GM18873 (cell line): ENCODE measurements around the gene CHRNA7.
"Not testable (repeated sequence)": the region's sequence is repeated elsewhere in the genome, so short reads cannot be mapped to it uniquely, and the experiment has no call there.

Source experiments
- ATAC-seq: cut with Tn5 transposase; IDR thresholded peaks from one replicate; pipeline ENCODE4 v1.9.1; 2021; ENCODE audit warnings: mild to moderate bottlenecking, moderate library complexity, moderate number of reproducible peaks; ENCODE audit not compliant: unreplicated experiment, low FRiP score

Gene CHRNA7

DNA sequence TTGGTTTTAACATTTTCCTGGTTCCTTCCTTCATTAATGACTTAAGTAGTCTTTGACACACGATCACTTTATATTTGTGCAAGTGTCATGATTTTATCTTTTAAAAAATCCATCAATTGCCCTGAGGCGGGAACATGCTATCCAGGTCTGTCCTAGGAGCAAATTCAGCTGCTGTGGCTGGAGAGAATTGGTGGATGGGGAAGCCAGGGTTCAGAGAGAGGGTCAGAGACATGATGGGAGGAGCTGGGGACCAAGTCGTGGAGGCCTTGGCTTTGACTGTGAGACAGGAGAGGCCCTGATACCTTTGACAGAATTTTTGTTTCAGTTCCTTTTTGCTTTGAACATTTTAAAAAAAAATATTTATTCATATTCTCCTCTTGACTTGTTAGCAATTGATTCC is 89.0 kb downstream of the CHRNA7 start:
- ATAC-seq: no peak

DNA sequence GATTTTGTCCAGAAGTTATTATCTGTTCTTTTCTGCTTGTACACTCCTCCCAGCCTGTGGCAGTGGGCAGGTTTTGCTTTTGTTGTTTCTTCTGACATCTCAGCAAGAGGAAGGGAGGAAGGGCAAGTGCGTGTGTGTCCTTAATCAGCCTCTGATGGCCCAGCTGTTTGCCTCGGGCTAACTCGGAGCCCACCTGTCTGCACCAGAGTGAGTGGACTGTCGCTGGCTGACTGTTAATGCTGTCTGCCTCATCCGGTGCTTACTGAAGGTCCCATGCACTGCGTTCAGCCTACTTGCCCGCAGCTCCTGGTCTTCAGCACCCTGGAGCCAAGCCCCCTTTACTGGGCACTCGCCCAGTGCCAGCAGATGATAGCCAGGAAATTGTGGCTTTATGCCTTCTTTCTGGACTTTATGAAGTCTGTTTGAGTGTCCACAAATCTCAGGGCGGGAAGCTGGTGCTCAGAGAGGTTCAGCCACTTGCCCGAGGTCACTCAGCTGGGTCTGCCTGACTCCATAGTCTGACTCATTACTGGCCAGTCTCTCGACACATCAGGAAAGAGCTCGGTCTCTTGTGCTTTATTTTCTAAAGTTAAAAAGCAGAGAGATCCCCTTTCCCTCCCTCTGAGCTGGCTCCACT is 89.5 kb downstream of the CHRNA7 start:
- ATAC-seq: no peak

DNA sequence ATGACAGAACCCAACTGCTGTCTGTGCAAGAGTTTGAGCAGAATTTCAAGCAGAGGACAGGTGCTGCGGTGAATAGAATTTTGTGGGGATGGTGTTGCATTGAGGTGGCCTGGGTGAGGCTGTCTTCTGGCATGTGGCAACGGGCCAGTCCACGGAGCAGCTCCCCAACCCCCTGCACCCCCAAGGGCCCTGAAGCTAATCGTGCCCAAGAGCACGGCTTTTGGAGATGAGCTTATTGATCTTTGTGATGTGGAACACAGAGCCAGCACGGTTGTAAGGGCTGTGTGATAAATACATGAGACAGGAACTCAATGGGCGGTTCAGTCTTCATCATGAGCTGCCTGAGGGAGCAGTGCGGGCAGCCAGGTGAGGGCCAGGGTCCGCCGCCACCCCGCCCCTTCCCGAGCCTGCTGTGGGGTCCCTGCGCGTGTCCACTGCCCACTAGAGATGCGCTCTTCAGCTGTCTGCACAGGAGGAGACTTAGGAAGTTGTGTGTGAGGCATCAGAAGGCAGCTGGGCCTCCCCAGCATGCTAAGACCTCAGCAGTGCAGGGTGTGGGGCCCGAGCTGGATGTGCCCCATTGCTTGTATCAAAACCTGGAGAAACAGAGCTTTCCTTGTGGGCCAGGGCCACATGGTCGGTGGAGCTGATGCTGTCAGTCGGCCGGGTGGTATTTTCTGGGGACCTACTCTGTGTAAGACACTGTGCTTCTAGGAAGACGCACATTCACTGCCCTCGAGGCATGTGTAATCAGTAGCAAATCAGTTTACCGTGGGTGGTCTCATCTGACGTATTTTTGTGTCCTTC is 90.5 kb downstream of the CHRNA7 start:
- ATAC-seq: no peak

DNA sequence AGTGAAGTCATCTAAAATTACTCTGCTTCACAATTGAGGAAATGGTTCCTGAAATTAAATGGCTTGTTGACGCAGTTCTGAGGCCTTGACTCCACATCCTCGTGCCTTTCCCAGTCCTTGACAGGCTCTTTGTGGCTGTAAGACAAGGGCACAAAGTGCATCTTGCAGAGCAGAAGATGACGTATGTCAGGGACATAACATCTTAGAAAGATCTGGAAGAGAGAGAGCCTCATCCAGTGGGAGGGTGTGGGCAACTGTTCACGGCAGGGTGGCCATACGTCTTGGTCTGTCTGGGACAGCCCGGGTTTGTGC is 91.0 kb downstream of the CHRNA7 start:
- no peak for ATAC-seq

DNA sequence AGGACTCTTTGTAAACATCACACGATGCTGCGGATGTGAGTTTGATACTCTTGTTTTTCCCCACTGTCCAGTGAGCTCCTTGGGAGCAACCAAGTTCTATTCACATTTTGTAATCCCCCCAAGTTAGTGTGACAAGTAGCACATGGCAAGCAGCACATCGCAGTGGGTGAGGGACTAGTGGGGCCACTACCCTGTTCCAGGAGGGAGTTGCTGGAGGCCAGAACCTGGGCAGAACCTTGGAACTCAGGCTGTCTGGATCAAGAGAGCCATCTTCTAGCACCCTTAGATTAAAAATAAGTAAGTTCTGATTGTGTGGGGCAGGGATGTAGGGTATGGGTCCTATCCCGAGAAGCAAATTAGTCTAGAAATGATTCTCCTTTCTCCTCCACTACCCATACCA is 91.7 kb downstream of the CHRNA7 start:
- ATAC-seq: no peak

DNA sequence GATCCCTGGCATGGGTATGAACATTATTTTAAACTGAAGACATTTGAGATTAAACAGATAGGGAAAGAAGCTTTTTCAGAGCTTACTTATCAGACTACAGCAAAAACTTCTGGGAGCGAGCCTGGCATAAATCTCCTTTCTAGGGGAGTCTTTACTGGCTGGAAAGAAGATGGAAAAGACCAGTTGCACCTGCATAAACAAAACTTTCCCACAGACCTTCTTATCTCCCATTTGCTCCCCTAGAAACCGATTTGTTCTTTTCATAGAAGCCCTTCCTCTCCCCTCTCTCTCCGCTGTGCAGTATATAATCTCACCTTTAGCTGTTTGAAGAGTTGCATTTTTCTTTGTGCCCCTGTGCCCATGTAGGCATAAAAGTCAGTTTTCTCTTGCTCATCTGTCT is 93.2 kb downstream of the CHRNA7 start:
- ATAC-seq: no peak

DNA sequence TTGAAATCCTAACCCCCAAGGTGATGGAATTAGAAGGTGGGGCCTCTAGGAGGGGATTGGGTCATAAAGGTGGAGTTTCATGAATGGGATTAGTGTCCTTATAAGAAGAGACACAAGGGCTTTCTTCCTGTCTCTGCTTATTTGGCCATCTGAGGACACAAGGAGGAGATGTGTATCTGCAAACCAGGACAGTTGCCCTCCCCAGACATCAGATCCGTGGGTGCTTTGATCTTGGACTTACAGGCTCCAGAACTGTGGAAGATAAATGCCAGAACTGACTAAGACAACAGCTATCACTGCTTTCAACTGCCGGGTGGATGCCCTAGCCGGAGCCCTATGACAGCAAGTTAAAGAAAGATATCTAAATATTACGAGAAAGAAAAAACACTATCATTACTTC is 94.4 kb downstream of the CHRNA7 start:
- no peak for ATAC-seq

DNA sequence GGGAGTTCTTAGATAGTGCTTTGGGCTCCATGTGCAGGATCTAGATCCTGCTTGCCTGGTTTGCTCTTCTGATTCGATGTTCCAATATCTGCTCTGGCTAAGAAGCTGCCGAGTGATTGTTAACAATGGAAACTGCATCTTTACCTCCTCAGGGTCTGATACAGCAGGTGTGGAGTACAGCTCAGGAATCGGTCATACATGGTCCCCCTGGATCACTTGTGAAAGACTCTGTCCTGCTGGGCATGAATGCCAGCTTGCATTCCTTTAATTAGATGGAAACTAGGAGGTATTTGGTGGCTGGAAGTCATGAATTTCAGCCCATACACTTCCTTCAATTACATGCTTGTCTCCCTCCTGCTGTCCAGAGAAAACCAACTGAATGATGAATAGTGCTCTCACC is 95.3 kb downstream of the CHRNA7 start:
- no peak for ATAC-seq

DNA sequence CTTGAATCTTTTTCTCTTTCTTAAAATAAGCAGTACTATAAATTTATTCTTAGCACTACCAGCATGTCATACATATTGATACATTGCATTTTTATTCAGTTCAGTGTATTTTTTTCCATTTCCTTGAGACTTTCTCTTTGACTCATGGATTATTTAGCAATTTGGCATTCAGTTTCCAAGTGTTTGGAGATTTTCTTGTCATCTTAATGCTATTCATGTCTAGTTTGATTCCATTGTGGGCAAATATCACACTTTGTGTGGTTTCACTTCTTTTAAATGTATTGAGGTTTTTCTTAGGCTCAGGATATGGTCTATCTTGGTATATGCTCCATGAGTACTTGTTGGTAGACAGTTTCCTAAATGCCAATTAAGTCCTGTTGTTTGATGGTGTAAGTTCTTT is 99.5 kb downstream of the CHRNA7 start:
- ATAC-seq: no peak

DNA sequence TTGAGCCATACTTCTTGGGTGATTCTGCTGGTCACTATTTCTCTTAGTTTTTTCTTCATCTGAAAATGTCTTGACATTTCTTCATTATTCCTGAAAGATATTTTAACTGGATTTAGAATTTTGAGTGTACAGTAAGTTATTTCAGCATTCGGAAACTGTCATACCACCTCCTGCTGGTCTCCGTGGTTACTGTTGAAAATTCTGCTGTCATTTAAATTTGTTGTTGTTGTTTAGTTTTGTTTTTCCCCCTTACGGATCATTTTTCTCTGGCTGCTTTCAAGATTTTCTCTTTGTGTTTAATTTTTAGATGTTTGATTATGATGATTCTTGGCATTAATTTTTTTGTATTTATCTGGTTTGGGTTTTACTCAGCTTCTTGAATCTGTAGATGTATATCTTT is 100.5 kb downstream of the CHRNA7 start:
- no peak for ATAC-seq

DNA sequence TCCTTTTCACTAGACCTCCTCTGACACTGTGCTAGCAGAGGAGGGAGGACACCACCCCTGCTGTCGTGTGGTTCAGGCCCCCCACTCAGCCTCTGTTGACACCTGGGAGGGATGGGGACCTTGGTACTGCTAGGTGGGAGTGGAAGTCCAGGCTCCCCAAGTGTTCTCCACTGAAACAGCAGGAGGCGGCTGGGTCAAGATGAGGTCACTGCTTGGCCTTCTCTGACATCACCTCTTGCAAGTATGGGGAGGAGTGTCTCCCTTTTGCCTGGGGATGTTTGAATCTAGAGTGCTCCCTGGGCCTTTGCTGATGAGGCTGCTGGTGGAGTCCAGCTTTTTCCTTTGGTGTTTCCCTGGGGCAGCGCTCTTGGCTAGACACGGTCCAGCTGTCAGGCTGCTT is 101.5 kb downstream of the CHRNA7 start:
- ATAC-seq: no peak

DNA sequence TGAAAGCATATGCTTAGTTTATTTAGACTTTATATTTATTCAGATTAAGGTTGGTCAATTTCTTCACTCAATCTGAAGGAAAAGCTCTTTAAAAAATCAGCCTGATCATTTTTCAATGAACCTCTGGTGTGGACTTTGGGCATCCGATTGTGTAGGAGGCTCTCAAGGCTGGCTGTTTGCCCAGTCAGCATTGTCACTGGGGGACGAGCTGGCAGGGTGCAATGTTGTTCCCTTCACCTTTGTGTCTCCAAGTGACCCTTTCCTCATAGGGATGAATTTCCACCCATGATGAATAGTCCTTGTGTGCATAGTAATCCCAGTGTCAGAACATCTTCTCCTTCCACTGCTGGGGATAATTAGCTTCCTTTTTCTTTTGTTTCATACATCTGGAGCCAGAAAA is 102.5 kb downstream of the CHRNA7 start:
- no peak for ATAC-seq

DNA sequence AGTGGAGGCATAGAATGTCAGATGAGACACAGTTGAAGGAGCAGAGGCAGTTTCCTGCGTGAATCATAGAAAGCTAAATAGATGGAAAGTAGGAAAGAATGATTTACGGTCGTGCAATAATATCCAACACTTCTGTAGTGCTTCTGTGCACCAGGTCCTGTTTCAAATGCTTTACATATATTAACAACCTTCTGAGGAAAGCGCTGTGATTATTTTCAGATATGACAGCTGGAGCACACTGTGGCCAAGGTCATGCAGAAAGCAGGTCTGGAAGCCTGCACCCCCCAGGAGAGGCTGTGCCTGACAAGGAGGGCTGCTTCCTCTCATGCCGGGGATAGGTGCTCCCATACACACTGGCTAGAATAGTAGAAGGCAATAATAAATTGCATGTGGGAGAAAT is 104.5 kb downstream of the CHRNA7 start:
- ATAC-seq: no peak

DNA sequence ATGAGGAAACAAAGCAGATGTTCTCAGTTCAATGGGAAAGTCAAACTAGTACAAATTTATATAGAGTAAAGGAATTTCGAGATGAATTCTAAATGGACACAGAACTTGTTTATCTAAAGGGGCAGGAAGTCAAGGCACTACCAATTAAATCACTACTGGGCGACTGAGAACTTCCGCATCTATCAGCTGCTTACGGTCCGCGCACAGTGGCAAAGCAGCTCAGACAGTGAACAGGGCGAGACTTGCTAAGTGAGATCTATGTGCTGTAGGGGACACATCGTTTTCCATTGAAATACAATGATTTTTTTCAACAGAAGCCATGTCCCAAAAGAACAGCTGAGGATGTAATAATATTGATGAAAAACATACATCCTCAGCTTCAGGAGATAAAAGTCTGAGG is 105.0 kb downstream of the CHRNA7 start:
- ATAC-seq: no peak

DNA sequence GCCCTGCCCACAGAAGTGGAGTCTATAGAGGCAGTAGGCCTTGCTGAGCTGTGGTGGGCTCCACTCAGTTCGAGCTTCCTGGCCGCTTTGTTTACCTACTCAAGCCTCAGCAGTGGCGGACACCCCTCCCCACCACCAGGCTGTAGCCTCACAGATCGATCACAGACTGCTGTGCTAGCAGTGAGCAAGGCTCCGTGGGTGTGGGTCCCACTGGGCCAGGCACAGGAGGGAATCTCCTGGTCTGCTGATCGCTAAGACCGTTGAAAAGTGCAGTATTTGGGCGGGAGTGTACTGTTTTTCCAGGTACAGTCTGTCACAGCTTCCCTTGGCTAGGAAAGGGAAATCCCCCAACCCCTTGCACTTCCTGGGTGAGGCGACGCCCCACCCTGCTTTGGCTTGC is 115.2 kb downstream of the CHRNA7 start:
- ATAC-seq: not testable (repeated sequence)

DNA sequence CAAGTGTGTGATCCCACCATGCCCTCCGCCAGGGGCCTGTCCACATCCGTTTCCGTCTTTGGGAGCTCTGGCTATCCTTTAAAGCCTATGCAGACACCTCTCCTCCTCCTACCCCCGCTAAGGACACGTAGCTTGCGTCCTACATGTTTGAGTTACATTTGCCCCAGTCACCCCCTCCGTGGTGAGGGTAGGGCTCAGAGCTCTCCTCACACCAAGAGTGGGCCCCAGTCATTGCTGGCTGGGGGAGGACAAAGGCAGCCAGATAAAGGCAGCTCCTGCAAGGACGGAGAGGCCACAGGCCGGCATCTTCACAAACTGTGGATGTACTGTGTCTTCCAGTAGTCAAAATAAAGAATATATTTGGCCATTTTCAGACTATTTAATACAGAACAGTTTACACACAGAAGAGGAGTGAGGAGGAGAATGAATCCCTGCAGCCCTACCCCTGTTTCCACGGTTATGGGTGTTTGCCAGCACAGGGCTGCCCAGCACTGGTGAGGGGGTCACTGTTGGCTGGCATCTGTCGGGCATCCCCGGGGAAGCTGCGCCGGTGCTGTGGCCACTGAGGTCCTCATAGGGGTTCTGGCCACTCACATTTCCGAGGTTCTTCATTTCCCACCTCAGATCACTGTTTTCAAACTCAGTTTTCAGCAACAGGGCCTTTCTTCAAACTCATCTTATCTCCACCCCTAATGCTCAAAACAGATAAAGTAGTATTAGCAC is 118.7 kb downstream of the CHRNA7 start:
- no peak for ATAC-seq

DNA sequence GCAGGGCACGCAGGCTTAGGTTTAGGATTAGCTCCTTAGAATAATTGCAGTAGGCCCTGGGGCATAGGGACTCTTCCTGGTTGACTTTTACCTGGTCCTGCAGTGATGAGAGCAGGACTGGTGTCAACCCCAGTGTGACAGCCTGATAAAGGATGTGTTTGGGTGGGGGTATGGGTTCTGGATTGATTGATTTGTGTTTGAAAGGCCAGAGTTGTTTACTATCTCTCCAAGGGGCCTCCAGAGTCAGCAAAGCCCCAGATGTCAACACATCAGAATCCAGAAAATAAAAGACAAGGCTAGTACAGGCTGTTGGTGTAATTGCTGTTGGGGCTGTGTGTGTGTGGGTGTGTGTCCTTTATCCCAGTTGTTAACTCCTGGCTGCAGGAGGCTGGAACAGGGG is 122.3 kb downstream of the CHRNA7 start:
- ATAC-seq: no peak

DNA sequence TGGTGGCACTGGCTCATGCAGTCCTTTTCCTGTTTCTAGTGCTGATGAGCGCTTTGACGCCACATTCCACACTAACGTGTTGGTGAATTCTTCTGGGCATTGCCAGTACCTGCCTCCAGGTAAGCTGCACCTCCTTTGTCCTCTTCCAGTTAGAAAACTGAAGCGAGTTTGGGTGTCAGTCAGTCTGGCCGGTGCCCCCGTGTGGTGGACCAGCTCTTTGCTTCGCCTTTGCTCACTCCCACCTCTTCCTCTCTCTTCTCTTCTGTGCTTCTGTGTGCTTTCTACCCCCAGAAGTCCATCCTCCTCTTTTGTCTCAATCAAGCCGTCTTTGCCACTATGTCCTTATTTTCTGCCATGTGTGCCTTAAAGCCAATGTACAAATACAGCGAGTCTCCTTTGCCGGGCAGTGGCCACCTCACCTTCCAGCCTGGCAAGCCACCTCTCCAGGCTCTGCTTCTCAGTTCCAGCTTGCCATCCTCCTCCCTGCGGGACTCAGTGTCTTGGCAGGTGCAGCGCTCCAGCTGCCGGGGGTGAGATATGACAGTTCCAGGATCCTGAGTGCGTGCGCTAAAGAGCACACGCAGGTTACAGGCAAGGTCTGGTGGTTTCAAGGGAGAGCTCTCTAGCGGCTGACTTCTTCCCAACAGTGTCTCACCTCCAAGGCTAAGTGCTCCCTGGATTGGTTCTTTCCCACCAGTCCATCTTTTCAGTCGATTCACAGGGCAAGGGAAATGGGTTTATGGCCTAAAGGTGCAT is 123.7 kb downstream of the CHRNA7 start:
- not testable (repeated sequence) for ATAC-seq

DNA sequence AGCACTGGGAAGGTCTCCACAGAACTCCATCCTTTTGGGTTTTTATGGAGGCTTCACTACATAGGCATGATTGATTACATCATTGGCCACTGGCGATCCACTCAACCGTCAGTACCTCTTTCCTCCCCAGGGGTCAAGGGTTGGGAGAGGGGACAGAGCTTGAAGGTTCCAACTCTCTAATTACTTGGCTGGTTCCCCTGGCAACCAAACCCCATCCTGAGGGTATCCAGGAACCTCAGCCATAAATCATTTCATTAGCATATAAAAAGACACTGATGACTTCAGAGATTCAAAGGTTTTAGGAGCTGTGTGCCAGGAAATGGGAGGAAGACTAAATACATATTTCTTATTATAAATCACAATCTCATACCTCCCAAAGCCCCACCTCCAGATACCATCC is 131.8 kb downstream of the CHRNA7 start:
- not testable (repeated sequence) for ATAC-seq

DNA sequence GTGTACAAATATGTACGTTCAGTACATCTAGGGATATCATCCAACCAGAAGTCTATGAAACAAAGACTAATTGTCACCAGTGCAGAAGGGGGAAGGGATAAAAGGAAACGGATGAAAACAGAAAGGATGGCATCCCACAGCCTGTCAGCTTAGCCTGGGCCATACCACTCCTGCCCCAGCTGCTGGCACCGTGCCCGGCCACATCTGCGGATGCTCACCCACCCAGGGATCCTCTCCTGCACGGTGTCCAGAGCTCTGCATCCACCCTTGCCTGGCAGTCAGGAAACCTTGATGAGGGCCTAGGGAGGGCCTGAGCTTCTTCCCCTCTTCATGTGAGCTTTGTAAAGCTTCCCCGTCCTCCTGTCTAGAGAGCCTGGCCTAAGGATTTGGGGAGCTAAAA is 133.8 kb downstream of the CHRNA7 start:
- ATAC-seq: not testable (repeated sequence)

DNA sequence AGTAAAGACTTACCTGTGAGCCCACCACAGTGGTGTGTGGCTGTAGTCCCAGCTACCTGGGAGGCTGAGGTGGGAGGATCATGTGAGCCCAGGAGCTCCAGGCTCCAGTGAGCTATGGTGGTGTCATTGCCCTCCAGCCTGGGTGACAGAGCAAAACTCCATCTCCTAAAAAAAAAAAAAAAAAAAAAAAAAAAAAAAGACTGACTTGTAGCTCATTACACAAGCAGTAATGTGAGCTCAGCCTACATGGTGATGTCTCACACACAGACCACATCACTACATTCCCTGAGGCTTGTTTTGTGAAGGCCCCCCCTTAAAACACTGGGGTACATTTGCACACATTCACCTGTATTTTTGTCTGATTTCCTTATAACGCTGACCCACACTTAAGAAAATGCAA is 134.4 kb downstream of the CHRNA7 start:
- not testable (repeated sequence) for ATAC-seq
